Renal cortical epithelial cell (primary cell): Measurements from ENCODE around the gene MACO1. TPM values are rescaled to one million over a fixed set of nuclear protein-coding genes. Genes with fewer than 3 reads are reported as not detected.
"Not testable (repeated sequence)": the region's sequence is repeated elsewhere in the genome, so short reads cannot be mapped to it uniquely, and the experiment has no call there.

ENCODE experiments used
- DNase-seq: peaks from one replicate; pipeline ENCODE4 v3.0.0-alpha.2; 2011; ENCODE audit warnings: low read depth
- total RNA-seq: library from RNA; depleted of rRNA; stranded (reverse); fragments of >200 nt; gene quantifications from 2 replicates; pipeline ENCODE4 v1.2.3, GENCODE V29; 2014

MACO1 gene
- total RNA-seq, 1 donor from 2014 or later = 20.2 TPM

DNA sequence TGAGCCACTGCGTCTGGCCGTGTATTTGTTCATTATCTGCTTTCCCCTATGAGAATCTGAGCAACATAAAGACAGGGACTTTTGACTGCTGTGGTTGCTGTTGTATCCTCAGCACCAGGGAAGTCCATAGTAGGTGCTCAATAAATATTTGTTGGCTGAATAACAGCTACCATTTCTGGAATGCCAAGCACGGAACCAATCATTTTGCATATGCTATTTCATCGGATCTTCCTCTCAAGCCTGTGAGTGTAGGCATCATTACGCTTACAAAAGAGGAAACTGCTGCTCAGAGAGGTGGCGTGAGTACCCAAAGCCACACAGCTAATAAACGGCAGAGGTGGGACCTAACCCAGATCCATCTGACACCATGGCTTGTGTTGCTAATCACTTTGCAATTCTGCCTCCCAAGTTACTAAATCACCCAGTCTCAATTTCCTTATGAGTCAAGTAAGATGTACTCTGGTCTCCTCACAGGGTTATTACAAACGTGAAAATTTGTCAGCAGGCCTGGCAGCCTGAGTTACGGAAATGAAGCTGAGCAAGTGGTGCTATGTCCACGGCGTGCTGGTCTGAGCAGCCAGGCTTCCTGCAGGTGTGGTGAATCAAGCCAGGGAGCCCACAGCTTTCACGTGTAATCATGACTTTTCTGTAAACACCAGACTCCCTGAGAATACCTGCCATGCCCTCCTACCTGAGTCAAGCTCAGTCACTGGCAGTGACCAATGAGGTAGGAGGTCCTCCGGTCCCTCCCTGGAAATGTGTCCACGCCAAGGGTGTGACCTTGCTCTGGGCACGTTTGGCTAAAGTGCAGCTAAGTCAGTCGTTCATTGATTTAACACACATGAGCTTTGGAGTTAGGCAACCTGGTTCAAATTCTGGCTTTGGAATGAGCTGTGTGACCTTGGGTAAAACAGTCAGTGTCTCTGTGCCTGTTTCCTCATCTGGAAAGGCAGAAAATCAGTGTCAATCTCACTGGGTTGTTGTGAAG is 5.3 kb upstream of the MACO1 start:
- peak; percentile 76 for DNase-seq

DNA sequence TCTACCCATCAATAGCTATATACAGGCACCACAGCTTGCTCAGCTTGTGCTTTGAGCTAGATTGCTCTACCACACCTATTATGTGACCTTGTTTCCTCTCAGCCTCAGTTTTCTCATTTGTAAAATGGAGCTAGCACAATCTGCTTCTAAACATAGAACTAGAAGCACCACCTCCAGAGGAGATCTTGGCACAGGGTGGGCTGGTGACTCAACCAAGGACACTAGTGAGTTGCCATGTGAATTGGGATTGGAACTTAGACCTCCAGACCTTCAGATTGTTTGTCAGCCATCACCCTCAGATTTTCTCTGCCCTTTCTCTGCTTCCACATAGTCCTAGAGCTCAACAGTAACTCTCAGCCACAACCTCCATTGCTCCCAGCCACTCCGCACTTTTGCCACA is 3.0 kb upstream of the MACO1 start:
- no peak for DNase-seq

DNA sequence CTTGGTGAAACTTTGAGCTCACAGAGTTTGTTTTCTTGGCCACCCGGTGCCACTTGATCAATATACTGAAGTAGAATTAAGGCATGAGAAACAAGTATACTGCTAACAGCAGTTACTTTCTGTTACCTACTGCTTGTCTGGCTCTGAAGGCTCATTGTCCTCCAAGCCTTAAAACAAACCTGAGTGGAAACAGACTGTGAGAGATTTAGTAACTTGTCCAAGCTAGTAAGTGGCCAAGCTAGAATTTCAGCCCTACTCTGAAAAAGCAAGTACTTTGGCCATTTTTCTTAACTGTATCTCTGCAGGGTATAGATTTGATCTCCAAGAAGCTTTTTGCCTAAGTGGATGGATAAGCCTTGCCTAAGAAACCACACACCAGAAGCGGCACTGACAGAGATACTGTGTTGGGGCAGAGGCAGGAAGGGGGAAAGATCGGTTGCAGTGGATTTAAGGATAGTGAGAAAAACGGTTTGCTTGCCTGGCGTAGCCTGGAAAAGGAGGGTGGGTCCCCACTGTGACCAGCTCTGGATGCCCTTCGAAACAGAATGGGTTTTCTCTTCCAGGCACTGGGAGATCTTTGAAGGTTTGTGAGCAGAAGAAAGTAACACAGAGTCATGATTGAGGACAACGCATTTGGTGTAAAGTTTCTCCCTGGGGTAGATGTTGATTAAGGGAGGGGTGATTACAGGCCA is 2.1 kb upstream of the MACO1 start:
- DNase-seq = no peak

DNA sequence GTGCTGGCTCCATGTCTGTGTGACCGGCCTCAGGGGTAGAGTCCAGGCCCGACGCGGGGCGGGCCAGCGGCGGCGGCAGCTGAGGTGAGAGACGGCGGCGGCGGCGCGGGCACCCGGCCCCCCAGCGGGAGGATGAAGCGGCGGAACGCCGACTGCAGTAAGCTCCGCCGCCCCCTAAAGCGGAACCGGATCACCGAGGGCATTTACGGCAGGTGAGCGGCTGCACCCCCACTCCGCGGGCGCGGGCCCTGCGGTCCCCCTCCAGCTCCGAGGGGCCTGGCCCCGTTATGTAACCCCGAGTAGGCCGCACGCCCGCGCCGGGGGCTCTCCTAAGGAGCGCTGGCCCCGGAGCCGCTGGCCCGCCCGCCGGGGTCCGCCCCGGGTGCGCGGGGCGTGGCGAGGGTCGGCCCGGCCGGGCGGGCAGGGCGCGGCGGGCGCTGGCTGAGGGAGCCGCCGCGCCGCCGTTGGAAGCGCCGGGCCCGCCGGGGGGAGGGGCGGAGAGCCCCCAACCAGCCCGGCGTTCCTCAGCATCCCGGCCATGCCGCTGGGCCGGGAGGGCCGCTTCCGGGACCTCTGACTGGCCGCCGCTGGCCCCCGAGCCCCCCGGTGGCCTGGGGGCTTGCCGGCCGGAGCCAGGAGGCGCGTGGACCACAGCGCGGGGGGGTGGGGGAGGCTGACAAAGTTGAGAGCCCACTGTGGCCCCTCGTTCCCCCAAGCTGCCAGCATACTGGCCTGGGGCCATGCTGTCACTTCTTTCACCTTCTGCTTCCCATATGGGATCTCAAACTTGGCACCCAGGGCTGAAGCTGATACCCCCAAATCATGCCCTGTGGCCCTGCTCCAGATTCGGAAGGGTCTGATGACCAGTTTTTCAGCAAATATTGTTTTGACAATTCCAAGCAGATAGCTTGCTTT is 527 bp downstream of the MACO1 start:
- no peak for DNase-seq

DNA sequence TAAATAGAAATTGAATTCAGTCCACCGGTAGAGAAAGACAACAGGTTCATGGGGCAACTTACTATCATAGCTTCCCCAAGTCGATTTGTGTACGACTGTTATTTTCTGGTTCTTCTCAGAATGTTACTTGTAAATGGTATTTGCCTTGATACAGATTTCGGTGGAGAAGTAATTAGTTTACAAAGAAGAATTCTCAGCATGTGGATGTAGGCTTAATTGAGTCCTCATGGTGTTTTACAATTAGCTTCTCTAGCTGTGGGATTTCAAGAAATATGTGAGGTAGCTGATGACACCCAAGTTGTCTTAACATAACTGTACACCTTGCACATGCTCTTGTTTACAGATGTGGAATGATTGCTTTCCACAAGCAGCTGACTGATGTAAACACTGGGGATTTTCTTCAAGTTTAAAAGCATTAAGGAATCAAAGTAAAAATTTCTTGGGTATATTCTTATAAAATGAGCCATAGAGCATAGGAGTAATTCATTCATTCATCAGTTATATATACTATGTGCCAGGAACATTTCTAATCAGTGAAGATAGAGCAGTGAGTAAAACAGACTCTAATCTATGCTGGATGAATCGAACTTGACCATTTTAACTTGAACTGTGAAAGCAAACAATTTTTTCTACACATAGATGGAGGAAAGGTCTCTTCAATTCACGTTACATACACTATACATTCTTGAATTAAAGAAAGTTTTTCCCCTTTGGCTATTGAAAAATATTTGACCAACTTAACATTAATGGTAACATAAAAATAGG is 1.4 kb downstream of the MACO1 start:
- no peak for DNase-seq

DNA sequence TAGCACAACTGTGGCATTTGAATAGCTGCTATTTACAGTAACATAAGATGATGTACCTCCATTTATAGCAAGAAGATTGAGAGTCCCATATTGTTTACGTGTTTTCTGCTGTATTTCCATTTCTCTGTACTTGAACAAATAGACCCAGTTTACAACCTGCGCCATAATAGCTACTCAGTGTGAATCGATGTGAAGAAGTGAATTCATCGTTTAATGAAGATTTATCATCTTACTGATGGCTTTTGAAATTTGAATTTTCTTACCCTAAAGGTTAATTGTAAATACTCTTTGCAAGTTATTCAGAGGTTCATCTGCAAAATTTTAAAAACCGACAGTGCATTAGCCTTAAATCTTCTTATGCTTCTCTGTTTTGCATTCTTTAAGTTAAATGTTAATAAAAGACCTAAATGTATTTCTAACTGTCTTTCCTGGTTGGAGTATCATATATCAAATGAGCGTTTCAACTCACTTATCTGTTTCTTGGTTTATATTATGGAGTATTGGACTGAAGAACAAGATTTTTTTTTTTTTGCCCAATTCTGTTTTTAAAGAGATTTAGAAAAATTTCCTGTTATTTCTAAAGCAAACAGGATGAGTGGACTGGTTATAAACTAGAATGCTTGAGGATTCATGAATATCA is 2.2 kb downstream of the MACO1 start:
- no peak for DNase-seq

DNA sequence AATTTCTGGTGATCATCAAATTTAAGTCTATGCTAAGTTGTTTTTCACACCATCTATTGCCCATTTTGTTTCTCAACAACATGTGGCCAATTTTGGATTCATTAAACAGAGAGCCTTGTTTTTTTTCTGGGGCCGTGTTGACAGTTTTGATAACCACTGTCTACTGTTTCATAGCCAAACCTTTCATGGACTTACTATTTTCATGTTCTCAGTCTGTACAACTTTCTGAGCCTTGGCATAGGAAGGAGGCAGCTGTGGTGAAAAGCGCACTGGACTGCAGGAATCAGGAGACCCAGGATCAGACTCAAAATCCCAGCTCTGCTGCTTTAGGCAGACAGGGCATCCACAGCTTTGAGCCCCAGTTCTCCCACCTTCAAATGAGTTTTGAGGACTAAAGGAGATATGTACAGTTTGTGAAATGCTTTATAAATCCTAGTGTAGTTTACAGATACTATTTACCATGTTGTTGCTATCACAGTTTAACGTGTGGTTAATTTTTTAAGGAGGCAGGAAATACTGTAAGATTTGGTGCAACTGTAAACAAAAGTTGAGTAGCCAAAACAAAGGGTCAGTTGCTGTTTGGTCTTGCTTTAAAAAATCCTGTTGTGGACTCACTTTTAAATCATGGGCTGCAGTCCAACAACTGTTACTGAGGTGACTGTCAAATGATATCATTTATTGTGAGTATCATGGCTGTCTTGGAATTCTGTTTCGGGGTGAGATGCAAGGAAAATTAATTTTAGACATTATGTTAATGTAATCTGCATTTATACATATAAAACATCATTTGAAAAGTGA is 2.9 kb downstream of the MACO1 start:
- no peak for DNase-seq

DNA sequence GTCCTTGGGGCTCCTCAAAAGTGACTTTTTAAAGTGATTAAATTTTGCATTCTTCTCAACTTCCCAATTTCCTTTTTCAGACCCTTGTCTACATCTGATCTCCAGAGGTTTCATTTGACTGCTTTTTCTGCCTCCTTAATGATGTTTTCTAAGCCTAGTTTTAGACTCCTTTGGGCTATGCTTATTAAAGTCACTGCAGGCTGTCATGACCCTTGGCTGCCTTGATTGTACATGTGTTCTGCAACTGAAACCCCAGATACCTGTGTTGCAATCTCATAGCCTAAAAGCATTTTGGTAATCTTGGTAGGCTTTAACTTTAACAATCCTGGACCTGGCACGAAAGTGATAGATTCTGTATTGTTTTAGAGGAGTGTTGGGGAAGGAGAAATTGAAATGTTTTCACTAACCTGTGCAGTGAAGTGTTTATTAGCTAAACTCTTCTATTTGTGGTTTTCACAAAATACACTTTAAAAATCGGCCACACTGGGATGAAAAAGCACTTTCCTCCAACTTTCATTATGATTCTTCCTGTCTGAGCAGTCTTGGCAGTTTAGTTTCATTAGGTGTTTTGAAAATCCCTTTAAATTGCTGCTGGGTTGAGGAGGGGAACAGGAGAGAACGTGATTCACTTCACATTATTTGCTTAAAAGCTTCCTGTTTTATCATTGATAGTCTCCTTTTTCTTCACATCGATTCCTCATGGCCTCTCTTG is 4.9 kb downstream of the MACO1 start:
- peak; percentile 51 for DNase-seq

DNA sequence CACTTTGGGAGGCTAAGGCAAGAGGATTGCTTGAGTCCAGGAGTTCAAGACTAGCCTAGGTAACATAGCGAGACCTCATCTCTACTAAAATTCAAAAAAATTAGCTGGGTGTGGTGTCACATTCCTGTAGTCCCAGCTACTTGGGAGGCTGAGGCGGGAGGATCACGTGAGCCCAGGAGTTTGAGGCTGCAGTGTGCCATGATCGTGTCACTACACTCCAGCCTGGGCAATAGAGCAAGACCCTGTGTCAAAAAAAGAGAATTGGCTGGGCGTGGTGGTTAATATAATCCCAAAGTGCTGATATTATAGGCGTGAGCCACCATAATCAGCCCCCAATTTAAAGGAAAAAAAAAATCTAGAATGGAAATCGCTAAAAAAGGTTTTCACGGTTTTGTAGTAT is 7.0 kb downstream of the MACO1 start:
- DNase-seq = no peak

DNA sequence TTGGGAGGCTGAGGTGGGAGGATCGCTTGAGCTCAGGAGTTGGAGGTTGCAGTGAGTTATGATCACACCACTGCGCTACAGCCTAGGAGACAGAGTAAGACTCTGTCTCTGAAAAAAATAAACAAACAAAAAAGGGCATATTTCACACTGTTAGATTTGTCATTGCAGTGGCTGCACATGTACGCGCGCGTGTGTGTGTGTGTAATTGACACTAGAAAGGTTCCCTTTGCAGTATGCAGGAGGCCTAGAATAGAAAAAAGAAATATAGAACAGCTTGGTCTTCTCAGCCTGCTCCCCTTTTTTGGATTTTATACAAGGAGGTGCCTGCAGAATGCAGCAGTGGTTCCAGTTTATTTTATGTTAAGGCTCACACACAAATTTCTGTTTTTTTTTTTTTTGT is 8.6 kb downstream of the MACO1 start:
- no peak for DNase-seq

DNA sequence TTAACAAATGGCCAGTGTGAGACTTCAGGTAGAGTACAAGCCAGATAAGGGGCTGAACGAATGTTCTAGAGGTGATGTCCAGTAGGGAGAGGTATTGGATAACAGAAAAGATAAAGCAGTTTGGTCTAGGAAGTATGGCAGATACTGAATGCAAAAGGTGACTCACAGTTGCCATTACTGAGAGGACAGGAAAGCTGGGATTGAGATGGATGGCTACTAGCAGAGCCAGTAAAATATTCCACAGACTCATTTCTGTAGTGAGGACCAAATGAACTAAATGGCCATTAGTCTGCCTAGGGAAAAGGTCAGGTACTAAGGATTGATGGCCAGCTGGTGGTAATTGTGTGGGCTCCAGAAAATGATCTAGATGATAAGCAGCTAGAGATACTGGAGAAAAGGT is 11.5 kb downstream of the MACO1 start:
- DNase-seq = peak; percentile 45

DNA sequence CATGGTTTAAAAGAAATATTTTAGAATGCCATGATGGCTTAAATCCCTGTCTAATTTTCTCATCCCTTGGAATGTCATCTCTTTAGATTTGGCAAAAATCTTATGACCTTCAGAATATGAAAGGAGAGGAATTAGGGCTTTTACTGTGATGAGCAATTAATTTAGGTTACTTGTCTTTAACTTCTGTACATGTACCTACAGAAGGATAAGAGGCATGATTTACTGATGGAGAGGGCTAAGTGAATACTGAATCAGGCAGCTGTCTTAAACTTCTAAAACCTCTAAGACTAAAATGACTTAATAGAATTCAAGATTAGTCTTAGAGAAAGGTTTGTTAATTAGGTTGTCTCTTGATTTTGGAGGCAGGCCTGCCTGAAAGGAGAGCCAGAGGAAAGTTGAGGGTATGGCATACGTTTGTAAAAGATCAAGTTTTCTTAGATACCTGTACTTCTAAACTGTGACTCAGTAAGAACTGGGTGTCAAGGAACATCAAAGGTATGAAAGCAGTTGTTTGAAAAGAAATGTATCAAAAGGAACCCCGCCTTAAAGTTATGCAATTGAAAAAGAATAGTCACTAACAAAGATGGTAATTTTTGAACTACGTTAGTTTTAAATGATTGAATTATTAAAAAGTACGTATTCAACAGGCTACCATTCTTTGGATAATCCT is 12.5 kb downstream of the MACO1 start:
- no peak for DNase-seq

DNA sequence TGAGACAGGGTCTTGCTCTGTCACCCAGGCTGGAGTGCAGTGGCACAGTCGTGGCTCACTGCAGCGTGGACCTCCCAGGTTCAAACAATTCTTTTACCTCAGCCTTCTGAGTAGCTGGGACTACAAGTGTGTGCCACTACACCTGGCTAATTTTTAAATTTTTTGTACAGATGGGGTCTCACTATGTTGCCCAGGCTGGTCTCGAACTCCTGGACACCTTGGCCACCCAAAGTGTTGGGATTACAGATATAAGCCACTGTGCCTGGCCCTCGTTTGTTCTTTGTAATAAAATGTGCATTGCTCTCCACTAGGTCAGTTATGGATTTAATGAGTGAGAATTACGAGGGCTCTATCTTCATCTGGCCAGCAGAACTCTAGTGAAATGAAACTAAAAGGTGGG is 13.9 kb downstream of the MACO1 start:
- not testable (repeated sequence) for DNase-seq

DNA sequence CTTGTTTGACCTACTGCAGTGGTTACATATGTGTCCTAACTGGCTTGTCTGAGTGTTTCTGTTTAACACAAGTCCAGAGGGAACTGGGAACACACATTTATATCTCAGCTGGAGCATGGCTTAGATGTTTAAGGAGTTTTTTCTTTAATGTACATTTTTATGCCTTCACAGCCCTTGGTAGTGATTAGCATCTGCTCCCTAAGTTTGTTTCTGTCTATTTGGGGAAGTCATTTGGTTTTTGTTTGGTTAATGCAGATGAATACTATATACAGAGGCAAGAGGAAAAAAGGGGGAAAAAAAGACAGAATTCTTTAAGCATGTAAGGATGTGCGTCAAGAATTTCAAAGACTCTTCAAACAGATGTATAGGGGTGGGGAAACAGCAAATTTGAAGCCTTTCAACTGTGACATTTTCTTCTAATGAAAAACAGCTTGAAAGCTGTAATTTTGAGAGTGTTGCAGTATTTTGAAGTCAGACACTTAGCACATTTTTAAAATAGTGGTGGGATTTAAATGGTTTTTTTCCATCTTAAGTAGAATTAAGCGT is 15.4 kb downstream of the MACO1 start:
- no peak for DNase-seq

DNA sequence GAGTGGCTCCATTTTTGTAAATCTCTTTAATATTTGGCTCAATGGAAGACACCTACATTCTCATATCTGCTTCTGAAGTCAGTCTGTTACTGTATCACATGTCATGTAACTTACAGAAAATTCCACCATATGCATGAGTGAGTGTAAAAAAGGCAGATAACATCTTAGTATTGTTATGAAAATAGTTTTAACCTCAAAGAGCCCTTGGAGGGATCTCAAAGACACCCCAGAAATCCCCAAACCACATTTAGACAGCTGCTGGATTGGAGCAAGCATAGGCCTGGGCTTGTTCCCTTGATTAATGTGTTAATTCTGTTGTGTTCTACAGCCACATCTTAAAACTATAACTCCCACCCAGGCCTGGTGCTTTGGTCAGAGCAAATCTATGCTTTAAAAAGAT is 16.9 kb downstream of the MACO1 start:
- DNase-seq = no peak

DNA sequence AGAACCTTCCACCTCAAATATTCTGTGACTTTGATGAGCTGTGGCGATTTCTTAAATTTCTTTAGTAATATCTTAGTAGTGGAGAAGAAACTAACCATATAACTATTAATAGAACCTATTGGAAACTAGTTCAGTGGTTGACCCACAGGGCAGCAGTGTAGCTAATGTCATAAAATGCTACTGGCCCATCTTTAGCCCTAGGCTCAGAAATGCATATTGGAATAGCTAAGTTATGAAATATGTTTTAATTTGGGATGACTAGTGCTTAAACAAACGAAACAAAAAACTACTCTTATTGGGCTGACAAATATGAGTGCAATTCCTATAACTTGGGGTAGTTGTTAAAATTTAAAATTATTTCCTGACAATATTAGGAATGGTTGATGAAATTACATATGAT is 20.2 kb downstream of the MACO1 start:
- no peak for DNase-seq

DNA sequence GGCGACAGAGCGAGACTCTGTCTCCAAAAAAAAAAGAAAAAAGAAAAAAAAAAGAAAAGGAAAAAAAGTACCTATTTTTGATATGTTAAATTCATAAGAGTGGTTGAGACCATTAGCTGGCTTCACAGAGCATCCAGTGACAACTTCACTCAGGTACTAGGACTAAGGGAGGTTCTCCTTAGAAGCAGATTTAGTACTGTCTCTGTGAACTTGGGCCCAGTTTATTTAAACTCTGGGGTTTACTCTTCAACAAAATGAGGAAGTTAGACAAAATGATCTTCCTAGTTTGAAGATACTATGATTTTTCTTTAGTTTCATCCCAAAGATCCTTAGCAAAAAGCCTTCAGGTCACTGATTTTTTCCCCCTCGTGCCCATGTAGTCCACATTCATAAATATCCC is 21.2 kb downstream of the MACO1 start:
- DNase-seq = no peak

DNA sequence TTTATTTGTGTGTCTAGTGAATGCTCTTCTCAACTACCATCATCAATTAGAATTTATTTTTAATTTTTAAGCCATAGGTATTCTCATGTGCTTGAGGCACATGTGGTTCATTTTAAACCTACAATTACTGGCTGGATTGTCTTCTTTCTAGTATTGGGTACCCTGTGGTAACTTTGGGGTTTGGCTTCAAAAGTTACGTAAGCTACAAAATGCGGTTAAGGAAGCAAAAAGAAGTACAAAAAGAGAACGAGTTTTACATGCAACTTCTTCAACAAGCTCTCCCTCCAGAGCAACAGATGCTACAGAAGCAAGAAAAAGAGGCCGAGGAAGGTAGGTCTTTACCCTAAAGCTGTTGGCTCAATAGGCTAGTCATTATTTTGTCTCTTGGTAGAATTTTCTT is 25.8 kb downstream of the MACO1 start:
- DNase-seq = no peak
